NCI-H345 treated with DMSO at 0.1 percent for 48 hours (cell line): ENCODE results near the gene DCAF4L1.

Experiments used
- DNase-seq: peaks from one replicate; lab custom pipeline; 2025; ENCODE audit not compliant: unreplicated experiment; lab: John Stamatoyannopoulos, UW

The DCAF4L1 gene, protein sequence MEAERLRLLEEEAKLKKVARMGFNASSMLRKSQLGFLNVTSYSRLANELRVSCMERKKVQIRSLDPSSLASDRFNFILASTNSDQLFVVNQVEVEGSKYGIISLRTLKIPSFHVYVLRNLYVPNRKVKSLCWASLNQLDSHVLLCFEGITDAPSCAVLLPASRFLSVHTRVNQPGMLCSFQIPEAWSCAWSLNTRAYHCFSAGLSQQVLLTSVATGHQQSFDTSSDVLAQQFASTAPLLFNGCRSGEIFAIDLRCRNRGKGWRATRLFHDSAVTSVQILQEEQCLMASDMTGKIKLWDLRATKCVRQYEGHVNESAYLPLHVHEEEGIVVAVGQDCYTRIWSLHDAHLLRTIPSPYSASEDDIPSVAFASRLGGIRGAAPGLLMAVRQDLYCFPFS

DNA sequence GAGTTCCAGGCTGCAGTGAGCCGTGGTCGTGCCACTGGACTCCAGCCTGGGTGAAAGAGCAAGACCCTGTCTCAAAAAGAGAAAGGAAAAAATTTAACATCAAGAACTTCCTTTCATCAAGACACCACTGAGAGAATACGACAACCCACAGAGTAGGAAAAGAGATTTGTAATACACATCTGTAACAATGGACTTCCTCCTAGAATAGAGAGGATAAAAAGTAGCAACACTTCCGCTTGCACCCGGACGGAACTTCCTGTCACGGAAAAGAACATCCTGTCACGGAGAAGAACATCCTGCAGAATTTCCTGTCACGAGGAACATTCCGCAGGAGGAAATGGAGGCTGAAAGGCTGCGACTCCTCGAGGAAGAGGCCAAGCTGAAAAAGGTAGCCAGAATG lies at the start of gene DCAF4L1:
Gene DCAF4L1 (plus strand): TSS at position 301 of the 400 bp plus-strand sequence. CDS start 37 bp downstream, at position 338.
- DNase-seq = no peak

DNA sequence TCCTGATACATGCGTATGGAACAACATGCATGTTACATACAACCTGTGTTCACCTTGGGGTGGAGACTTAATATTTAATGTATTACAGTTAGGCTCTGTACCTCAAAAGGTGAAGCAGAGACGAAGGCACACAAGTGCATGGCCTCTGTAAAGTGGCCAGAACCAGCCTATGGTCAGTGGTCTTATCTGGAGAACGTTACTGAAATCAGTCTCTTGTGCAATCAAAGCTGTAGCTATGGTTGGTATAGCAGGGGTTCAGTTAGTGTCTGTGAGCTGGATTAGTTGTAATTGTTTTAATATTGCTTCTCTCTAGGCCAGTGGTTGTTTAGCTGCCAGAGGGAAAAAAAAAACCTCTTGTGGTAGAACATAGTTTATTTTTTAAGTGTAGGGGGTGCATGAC lies 48.6 kb upstream of the DCAF4L1 start:
- DNase-seq = no peak

DNA sequence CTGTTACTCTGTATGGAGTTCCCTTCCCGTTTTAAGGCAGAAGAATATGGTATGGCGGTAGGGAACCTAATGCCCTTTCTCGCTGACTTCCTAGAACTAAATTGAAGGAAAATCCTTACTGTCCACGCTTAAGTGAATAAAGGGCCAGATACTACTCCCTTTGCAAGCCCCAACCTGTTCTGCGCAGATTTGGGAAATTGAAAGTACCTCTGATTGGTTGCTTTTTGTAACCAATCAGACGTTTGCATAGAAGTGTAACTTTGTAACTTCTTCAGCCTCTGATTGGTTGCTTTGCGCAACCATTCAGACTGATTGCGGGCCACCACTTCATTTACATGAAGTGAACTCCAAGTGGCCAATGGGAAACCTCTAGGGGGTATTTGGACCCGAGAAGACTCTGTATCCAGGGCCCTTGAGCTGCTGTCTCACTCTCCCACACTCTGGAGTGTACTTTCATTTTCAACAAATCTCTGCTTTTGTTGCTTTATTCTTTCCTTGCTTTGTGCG lies 47.5 kb upstream of the DCAF4L1 start:
- DNase-seq = no peak

DNA sequence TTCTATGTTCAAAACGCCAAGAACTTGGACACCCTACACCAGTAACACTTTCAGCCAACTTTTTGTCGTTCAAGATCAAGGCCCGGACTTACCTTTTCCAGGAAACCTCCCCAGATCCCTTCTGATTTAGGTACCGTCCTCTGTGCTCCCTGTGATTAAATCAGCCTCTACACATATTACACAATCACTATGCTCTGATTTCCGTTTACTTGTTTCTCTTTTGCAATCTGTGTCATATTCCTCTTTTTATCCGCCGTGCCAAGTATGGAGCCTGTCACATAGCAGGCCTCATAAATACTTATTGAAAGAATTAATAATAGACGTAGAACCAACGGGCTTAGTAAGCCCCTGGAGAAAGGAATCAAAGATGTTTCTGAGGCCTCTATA lies 47.0 kb upstream of the DCAF4L1 start:
- DNase-seq = no peak

DNA sequence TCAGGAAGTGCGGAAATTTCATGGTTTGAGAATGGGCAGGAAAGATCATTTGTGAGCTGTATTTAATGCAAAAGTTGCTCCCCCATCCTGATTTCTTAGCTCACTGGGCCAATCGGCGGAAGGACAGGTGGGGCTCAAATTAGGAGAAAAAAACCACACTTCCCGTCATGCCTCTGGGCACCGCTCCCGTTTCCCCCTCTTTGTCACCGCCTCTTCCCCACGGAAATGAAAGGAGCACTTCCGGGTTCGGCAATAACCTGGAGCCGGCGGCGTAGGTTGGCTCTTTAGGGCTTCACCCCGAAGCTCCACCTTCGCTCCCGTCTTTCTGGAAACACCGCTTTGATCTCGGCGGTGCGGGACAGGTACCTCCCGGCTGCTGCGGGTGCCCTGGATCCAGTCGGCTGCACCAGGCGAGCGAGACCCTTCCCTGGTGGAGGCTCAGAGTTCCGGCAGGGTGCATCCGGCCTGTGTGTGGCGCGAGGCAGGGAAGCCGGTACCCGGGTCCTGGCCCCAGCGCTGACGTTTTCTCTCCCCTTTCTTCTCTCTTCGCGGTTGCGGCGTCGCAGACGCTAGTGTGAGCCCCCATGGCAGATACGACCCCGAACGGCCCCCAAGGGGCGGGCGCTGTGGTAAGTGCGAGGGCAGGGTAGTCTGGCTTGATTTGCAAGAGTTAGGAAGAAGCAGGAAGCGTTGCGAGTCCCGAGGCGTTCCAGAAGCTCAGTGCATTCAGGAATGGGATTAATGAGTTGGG lies 46.5 kb upstream of the DCAF4L1 start, which contains the start of gene TMEM33:
Gene TMEM33 (plus strand): TSS at position 529 of the 751 bp plus-strand sequence. CDS start 56 bp downstream, at position 585.
- DNase-seq = peak; percentile 73

DNA sequence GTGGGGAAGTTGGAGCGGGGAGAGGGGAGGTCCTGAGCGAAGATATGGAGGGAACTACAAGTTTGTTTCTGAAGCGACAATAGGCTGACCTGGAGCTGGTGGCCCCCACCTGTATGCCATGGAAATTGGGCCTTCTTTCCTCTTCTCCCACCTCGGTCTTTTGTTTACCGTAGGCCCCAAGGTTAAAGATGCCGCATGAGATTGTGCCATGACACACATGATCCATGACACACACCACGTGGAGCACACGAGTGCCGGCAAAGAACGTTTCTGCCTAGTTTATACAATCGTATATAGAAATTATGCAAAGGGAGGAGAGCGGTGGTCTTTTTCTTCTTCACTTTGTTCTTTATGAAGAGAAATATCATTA lies 45.9 kb upstream of the DCAF4L1 start:
- no peak for DNase-seq

DNA sequence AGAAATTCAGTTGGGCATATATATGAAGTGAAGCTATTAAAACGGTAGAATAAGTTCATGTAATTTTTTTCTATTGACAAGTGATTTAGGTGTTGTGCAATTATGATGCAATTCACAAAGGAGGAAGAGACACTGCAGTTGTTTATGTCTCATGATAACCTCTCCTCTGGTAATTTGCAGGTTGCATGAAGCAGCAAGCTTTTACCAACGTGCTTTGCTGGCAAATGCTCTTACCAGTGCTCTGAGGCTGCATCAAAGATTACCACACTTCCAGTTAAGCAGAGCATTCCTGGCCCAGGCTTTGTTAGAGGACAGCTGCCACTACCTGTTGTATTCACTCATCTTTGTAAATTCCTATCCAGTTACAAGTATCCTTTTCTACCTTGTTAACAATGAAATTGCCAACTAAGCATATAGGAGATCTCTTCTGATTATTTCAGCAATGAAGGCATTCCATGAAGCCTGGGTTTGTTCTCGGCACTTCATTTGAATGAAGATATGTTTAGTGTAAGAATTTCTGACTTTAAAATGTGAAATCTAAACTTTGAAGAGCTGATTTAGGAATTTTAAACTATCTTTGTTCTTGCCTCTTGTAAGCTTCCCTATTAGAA lies 42.4 kb upstream of the DCAF4L1 start:
- no peak for DNase-seq

DNA sequence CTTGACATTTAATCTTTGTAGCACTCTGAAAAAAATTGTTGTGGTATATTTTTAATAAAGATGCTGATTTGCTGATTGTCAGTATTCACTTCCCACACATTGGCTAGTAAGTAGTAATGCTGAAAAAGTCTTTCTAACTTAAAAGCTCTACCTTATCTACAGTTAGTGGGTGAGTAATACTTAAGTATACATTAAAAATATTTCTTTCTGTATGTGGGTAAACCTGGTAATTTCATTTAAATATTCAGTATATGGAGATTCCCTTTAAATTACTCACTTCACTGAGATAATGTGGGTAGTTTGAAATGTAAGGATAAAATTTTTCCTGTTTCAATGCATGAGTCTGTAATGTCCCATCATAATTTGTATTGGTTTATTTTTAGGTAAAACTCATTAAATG lies 40.7 kb upstream of the DCAF4L1 start:
- no peak for DNase-seq

DNA sequence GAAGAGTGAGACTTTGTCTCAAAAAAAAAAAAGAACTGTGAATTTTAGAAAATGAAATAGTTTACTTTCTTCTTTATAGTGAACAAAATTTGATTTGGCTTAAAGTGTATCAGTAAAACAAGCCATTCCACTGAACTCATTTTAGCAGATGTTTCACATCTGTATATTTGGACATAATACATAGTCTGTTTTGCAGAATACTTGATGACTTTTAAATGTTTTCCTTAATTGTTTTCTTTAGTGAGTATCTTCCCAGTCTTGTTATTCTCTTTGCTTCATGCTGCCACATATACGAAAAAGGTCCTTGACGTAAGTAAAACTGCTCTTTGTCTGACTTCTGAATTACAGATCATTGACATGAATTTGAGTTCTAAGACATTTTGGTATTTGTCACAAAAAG lies 38.0 kb upstream of the DCAF4L1 start:
- DNase-seq = no peak

DNA sequence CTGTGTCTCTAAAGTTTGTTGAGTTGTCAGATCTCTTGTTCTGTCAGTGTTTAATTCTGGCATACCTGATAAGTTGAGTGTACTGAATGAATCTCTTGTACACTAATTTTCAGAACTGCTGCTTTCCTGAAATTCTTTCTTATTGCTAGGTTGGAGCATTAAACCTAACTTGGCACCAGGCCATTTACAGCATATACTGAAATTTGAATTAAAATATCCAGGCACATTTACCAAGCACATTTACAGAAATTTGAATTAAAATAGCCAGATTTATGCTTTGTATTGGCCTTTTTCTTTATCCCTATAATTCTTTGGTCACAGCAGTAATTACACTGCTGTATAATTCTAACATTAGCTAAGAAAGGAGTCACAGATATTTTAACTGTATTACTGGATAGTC lies 37.5 kb upstream of the DCAF4L1 start:
- no peak for DNase-seq

DNA sequence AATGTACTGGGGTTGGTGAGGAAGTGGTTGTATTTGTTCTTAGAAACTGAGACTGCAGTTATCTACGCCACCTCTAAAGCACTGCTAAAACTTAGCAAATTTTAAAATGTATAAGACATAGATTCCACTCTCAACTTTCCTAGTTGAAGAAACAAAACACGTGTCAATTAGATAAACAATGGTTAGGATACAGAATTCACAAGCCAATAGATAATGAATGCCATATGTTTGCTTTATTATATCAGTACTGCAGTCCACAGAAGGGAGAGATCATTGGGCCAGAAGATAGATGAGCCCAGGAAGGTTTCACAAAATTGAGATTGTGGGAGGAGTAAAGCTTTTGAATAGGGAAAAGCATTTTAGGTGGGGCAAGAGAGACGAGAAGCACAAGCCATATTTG lies 32.0 kb upstream of the DCAF4L1 start:
- DNase-seq = no peak

DNA sequence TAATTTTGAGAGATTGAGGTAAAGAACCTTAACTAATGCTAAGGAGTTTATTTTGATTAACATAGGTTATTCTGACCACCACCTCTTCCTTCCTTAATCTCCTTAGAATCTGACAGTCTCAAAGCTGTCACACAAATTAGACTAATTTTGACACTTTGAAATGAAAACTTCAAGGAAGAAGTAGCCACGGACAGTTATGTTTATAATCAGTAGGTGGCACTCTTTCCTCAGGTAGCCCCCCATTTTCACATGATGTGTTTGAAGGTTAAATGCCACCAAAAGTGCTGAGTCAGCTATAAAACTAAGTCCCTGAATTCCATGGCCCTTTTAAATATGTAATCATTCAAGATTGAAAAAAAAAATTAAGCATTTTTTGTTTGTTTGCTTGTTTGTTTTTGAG lies 23.9 kb upstream of the DCAF4L1 start:
- DNase-seq = no peak

DNA sequence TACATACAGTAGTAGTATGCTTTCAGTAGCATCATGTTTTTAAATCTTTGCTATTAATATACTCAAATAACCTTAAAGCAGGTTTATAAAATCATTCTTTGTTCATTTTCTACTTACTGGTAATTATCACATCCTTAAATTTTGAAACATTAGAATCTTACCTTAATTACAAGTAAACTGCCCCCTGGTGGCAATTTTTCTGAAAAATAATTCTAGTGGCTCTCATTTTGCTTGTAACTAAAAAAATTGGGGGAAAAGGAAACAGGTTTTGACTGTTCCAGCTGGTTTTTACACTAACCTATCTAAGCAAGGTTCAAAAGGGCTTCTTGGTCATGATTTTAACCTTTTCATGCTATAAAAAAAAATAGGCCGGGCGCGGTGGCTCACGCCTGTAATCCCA lies 18.5 kb upstream of the DCAF4L1 start:
- peak; percentile 5 for DNase-seq

DNA sequence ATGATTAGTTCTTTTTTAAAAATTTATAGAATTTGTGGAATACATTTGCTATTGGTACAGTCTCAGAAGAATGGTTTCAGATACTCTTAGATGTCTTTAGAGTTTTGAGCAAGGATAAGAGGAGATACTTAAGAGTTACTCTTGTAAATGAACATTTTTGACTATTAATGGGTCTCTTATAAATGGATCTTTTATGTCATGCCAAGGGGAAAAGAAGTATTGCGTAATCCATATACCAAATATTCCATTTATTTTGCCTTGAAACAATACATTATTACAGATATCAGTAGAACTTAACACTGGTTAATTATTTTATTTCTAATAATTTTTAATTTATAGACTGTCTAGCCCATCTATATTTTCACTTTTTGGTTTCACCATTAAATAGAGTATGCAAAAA lies 17.2 kb upstream of the DCAF4L1 start:
- DNase-seq = no peak

DNA sequence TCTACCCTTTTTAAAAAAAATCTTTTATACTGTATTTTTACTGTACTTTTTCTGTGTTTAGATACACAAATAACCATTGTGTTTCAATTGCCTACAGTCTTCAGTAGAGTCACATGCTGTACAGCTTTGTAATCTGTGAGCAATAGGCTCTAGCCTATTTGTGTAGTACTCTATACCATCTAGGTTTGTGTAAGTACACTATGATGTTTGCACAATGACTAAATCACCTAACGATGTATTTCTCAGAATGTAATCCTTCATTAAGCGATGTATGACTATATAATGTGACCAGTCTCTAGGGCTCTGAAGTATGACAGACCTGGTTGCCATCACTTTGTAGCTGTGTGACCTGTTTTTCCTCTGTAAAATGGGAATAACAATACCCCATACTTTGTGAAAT lies 14.2 kb upstream of the DCAF4L1 start:
- no peak for DNase-seq

DNA sequence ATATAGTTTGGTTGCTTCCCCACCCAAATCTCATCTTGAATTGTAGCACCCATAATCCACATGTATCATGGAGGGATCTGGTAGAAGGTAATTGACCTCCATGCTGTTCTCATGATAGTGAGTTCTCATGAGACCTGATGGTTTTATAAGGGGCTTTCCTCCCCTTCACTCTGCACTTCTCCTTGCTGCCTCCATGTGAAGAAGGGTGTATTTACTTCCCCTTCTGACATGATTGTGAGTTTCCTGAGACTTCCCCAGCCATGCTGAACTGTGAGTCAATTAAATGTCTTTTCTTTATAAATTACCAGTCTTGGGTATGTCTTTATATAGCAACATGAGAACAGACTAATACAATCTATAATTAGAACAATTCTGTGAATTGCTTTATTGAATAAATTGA lies 11.9 kb upstream of the DCAF4L1 start:
- no peak for DNase-seq

DNA sequence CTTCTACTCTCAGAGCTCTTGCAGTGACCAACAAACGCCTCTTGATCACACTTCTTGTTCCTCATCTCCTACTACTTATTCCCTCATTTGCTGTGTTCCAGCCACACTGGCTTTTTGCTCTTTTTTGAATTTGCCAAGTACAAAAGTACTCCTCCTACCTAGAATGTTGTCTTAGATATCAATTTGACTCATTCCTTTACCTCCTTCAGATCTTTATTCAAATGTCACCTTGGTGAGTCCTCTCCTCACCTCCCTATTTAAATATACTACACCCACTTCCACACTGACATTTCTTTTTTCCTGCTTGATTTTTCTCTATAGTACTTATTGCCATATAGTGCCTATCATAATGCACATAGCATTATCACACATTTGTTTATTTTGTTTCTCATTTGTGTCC lies 6.2 kb upstream of the DCAF4L1 start:
- DNase-seq = no peak

DNA sequence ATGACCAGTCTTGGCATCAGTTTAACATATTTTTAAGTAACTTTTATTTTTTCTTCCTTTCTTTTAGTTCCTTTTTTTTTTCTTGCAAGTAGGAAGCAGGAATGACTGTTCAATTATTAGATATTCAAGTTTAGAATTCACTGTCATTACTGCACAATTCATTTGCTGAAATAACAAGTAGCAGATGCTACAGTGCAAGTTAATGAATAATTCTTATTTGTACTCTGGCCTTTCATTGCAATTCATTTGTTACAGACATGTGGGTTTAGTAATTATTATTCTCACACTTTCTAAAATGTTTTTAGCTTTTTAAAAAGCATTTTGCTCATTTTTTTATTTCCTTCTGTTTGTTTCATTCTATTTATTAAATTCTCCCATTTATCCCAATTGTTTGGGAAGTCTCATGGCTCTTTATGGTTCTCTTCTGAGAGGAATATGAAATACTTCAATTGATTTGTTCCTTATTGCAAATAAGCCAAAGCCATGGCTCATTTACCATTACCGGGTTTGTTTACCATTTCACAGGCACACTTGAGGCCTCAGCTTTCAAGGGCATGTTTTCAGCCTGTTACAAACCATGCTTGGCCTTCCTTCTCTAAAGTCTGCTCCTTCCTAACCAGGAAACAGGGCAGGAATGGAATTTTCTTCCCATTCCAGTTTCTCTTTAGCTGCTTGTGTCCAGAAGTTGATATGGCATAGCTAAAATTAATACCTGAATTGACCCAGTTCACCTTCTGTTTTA lies 4.6 kb upstream of the DCAF4L1 start:
- no peak for DNase-seq

DNA sequence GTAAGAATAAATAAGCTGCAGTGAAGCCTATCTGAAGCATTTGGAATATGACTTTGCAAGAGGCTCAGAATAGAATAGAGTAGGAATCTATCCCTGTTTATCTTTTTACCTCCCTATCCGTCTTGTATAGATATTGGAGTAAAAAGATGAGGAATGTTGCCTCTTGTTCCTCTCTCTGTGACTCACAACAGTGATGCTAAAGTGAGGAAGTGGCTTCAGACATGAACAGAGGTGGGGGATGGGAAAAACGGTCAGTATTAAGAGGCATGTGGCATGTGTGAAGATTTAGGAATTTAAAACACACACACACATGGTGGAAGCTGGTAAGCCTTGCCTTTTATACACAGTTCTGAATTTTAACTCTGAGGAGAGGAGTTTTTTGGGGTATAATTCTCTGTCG lies 3.8 kb upstream of the DCAF4L1 start:
- no peak for DNase-seq

DNA sequence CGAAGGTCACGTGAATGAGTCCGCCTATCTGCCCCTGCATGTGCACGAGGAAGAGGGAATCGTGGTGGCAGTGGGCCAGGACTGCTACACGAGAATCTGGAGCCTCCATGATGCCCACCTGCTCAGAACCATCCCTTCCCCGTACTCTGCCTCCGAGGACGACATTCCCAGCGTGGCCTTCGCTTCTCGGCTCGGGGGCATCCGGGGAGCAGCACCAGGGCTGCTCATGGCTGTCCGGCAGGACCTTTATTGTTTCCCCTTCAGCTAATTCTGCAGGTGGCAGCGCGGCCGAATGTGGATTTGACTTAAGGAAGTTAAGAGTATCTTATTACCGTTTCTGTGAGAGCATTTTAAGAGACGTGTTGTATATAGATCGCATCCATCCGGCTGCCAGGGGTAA lies 1.2 kb downstream of the DCAF4L1 start:
- no peak for DNase-seq

DNA sequence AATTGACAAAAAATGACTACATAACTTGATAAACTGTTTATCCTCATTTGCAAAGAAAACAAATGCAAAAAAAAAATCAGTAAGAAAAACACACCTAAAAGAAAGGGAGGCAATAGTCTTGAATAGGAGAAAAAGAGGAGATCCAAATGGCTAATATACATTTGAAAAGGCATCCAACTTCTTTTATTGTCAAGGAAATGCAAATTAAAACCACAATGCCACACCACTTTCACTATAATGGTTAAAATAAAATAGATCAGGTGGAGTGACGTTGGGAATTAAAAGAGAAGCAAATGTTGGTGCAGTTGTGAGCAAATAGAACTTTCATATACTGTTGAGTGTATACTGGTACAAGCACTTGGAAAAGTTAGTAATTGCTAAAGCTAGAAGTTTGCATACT lies 3.6 kb downstream of the DCAF4L1 start:
- DNase-seq = no peak
